ENCODE measurements around the gene SLC22A23.

The SLC22A23 gene

DNA sequence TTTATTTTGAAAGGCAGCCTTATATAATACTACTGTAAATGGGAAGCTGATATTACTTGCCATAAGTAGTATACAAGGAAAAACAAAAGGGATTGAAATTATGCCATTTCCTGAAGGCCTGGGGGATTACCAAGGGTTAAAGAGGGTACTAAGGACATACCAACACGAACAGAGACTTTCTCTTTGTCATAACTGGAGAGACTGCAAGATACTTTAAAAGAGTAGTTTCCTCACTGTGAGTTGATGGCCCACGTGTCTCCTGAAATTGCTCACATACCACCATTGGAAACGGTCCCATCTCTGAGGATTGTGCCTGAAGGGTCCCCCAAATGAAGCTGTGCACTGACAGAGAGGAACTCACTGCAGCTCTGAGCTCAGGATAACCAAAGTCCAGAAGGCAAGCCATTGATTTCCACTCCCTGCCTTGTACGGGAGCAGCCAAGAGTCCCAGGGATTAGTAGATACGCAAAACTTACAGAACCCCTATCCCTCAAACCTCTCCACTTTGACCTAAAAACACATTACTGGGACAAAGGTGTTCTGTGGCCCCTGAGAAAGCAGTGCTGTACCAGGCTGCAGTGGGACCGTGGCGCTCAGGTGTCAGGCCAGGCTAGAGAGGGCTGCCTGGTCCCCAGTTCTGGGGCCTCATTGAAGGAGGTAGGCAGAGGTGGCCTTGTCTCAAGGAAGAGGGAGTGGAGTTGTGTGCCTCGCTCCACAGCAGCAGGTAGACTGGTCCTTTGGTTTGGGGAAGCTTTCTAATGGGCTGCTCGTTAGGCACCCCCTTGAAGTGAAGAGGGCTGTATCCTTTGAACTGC lies 182.9 kb downstream of the SLC22A23 start:
- in situ Hi-C loops (cut with MboI; ENCODE audit: low sequenced_read_pairs): no loop called here

- in situ Hi-C loops (cut with MboI; ENCODE audit: low sequenced_read_pairs): no loop called here
Measured at GRCh38 chr6:3272911-3273547, 183.8 kb downstream of the SLC22A23 start.

- in situ Hi-C loops (cut with MboI; ENCODE audit: low sequenced_read_pairs): no loop called here
Measured at GRCh38 chr6:3271756-3272155, 185.1 kb downstream of the SLC22A23 start.

DNA sequence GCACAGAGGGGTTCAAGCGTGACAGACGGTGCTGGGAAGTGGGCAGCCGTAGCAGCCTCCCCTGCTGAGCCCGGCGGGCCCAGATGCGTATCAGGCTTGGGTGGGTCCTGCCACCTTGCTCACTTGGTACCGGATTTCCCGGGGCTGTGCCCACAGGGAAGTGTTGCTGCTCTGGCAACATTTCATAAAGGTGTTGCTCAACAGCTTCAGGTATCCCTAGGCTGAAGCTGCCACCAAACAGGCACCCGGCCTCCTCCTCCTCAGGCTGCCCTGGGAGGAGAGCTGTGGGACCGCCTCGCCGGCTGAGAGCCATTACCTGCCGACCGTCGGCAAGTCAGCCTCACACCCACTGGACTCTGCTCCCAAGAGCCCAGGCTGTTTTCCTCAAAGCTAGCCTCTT lies 186.6 kb downstream of the SLC22A23 start:
- in situ Hi-C loops (cut with MboI; ENCODE audit: low sequenced_read_pairs): no loop called here

GRCh38 chr6:3269281-3269975 lies 187.4 kb downstream of the SLC22A23 start:
- in situ Hi-C loops (cut with MboI; ENCODE audit: low sequenced_read_pairs): no loop called here

GRCh38 chr6:3268680-3269079 lies 188.2 kb downstream of the SLC22A23 start:
- in situ Hi-C loops (cut with MboI; ENCODE audit: low sequenced_read_pairs): no loop called here

- in situ Hi-C loops (cut with MboI; ENCODE audit: low sequenced_read_pairs): no loop called here
Measured at GRCh38 chr6:3267162-3267561, 189.7 kb downstream of the SLC22A23 start.

DNA sequence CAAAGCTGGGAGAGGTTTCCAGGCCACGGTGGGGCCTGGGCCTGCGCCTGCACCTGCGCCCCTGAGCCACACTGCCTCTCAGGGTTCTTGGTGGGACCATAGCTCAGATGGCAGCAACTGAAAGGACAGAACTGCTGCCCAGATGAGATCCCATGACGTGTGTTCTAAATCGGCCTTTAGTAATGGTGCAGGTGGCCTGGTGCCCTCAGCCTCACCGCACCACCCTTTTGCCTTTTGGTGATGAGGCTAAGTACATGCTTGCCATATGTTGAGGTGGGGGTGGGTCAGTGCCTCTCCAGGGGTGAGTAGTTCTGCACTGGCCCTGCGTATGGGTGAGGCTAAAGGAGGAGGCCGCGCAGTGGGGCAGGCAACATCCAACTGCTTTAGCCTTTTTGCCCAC lies 190.7 kb downstream of the SLC22A23 start:
- in situ Hi-C loops (cut with MboI; ENCODE audit: low sequenced_read_pairs): no loop called here

- in situ Hi-C loops (cut with MboI; ENCODE audit: low sequenced_read_pairs): no loop called here
Measured at GRCh38 chr6:3265671-3266070, 191.2 kb downstream of the SLC22A23 start.

DNA sequence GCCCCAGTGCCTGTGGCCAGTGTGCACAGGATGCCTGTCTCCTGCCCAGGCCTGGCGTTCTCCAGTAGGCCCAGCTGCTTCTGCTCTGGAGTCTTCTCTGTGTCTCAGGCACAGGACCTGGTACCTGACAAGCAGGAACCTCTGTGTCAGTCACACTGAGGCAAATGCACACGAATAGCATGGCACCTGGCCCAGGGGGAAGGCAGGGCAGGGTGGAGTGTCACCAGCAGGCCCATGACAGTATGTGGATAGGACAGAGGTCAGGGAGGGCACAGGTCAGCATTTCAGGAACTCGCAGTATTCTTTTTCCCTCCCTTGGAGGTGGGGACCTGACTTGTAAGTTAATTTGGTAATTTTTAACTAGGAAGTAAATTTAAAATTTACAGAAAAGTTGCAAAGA lies 192.5 kb downstream of the SLC22A23 start:
- in situ Hi-C loops (cut with MboI; ENCODE audit: low sequenced_read_pairs): no loop called here

DNA sequence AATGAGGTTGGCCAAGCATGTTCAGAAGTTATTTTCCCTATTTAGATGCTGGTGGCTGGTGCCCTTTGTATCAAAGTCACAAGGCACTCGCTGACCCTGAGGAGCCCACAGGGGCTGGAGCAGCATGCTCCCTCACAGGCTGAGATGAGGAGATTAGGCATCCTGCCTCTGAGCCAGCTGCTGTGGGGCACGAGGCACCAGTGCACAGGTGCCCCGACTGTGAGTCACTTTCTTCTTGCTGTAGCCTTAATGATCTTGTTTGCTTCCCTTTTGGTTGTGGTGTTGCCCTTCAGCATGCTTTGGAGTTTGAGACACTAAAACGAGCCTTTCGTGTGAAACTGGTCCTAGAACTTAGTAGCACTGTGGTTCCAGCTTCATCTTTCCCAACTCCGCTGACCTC lies 193.8 kb downstream of the SLC22A23 start:
- in situ Hi-C loops (cut with MboI; ENCODE audit: low sequenced_read_pairs): no loop called here

DNA sequence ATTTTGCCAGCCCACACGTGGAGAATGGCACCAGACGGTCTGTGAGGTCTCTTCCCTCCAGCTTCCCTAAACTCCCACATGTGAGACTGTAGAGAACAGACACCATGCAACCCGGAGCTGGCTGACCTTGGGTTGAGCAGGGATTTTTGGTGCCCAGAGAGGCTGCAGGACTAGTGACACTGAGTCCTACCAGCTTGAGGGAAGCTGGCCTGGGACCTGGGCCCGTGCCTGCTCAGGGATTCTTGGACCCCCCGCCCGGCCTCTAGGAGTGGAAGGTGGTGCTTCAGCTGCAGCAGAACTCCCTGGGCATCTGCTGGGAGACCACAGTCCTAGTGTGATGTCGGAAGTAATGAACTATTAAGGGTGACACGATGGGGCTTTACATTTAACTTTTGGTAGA lies 194.9 kb downstream of the SLC22A23 start:
- in situ Hi-C loops (cut with MboI; ENCODE audit: low sequenced_read_pairs): no loop called here

DNA sequence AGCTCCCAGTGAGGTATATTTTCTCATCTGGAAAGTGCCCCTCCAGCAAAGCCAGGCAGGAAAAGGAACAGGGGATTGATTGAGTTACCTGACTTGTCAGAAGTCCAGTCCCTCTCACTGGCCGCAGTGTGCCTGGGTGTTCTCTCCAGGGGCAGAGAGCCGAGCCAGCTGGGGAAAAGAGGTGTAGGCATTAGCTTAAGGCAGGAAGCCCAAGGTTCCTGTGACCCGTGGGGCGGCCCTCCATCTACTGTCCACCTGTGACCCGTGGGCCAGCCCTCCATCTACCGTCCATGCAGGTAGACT lies 195.4 kb downstream of the SLC22A23 start:
- in situ Hi-C loops (cut with MboI; ENCODE audit: low sequenced_read_pairs): no loop called here

GRCh38 chr6:3260772-3261517 lies 195.9 kb downstream of the SLC22A23 start:
- in situ Hi-C loops (cut with MboI; ENCODE audit: low sequenced_read_pairs): no loop called here

- in situ Hi-C loops (cut with MboI; ENCODE audit: low sequenced_read_pairs): no loop called here
Measured at GRCh38 chr6:3260296-3260695, 196.6 kb downstream of the SLC22A23 start.

- in situ Hi-C loops (cut with MboI; ENCODE audit: low sequenced_read_pairs): no loop called here
Measured at GRCh38 chr6:3259491-3259958, 197.3 kb downstream of the SLC22A23 start.

DNA sequence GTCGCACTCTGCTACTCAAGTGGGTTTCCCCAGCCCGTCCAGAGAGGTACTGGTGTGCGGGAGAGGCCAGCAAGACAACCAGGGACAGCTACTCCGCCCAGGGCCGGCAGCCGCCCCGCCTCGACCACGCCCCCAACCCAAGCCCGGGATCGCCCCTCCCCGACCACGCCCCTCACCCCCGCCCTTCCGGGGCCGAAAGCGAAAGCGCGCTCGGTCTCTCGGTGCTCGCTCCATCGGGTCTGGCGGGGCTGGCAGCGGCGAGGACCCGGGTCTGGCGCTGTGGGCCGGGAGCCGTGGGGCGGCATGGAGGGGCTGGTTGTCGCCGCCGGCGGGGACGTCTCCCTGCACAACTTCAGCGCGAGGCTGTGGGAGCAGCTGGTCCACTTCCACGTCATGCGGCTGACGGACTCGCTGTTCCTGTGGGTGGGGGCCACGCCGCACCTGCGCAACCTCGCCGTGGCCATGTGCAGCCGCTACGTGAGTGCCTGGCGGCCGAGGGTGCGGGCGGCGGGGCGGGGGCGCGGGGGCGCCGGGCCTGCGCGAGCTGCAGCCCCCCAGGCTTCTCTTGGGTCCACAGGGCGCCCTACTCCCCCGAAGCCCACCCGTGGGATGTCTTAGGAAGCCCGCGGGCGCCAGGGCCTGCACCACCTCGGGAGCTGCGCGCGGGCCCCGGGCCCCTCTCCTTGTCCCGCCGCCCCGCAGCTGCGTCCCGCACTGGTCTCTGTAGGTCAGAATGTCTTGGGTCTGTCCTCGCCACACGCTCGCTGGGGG lies 197.9 kb downstream of the SLC22A23 start, which contains the start of gene PSMG4:
Gene PSMG4 (plus strand): TSS at position 228 of the 771 bp plus-strand sequence. CDS start 76 bp downstream, at position 304.
- in situ Hi-C loops (cut with MboI; ENCODE audit: low sequenced_read_pairs): no loop called here

GRCh38 chr6:3258201-3258600 lies 198.6 kb downstream of the SLC22A23 start:
- in situ Hi-C loops (cut with MboI; ENCODE audit: low sequenced_read_pairs): no loop called here

GRCh38 chr6:3253597-3253961 lies 203.3 kb downstream of the SLC22A23 start:
- in situ Hi-C loops (cut with MboI; ENCODE audit: low sequenced_read_pairs): no loop called here

DNA sequence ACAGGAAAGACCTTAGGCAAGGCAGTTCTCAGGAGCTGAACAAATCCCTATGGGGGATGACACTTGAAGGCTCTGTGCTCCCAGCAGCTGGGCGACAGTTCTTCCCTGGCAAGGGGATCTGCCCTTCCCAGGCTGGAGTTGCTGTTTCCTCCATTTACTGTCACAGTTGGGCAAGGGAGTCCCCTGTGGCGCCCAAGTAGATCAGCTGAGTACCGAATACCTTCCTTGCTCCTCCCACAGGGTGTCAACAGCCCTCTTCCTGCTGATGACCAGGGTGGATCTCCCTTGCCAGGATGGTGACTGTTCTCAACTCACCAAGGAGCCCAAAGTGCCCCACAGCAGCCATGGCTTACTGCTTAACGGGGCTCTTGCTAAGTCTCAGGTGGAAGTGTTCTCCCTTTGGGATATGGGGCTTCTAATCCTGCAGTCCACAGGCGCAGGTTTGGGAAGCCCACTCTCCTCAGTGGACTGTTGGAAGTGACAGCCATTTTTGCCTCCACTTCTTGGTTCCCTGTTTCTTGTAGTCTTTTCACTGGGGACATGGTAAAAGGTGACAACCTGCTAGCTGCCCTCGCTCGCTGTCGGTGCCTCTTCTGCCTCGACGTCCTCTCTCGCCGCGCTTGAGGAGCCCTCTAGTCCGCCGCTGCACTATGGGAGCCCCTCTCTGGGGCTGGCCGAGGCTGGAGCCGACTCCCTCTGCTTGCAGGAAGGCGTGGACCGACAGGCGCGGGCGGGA lies 203.8 kb downstream of the SLC22A23 start:
- in situ Hi-C loops (cut with MboI; ENCODE audit: low sequenced_read_pairs): no loop called here
